HG03039 (cell line): Measurements from ENCODE around the gene TUT1.

Experiments
- ATAC-seq: cut with Tn5 transposase; IDR thresholded peaks from one replicate; pipeline ENCODE4 v1.9.1; 2021; ENCODE audit warnings: mild to moderate bottlenecking, moderate library complexity; ENCODE audit not compliant: unreplicated experiment

TUT1 gene

GRCh38 chr11:62542750-62543567 is 48.4 kb downstream of the TUT1 start:
- no peak for ATAC-seq

- ATAC-seq: no peak
Measured at GRCh38 chr11:62542111-62542745, 49.1 kb downstream of the TUT1 start.

GRCh38 chr11:62540804-62541701 is 50.3 kb downstream of the TUT1 start:
- ATAC-seq: no peak

- no peak for ATAC-seq
Measured at GRCh38 chr11:62539238-62539925, 51.9 kb downstream of the TUT1 start.

GRCh38 chr11:62538470-62539237 is 52.7 kb downstream of the TUT1 start:
- ATAC-seq: no peak

- no peak for ATAC-seq
Measured at GRCh38 chr11:62536301-62536957, 54.9 kb downstream of the TUT1 start.

GRCh38 chr11:62535802-62536201 is 55.5 kb downstream of the TUT1 start:
- no peak for ATAC-seq

- ATAC-seq: no peak
Measured at GRCh38 chr11:62534779-62535545, 56.4 kb downstream of the TUT1 start.

- no peak for ATAC-seq
Measured at GRCh38 chr11:62532096-62532495, 59.2 kb downstream of the TUT1 start.
